RWPE1 (cell line): ENCODE data around the gene TMEM30B.

Experiments used
- CTCF ChIA-PET: fragments of 350-600 bp; sonication (Branson Sonifier 250); formaldehyde crosslinking; extraction: SDS; loops from one replicate; lab custom pipeline; 2021; lab: Yijun Ruan, JAX
- POLR2A ChIA-PET: fragments of 400-600 bp; formaldehyde crosslinking; extraction: SDS; loops from one replicate; lab custom pipeline; 2020; ENCODE audit warnings: antibody characterized with exemption; ENCODE audit not compliant: low non-redundant PET; lab: Yijun Ruan, JAX
- DNase-seq: peaks from one replicate; pipeline ENCODE4 v3.0.0; 2012; ENCODE audit warnings: low spot score
- H3K27ac ChIP-seq: fragments of 450-650 bp; 2 replicates; pipeline ENCODE4 v1.5.1; 2017
- TF ChIP-seq, protein P1 (sequence below): fragments of 450-650 bp; conservative IDR thresholded peaks from 2 replicates; pipeline ENCODE4 v1.5.1; 2017; ENCODE audit warnings: low read depth, mild to moderate bottlenecking

The TMEM30B gene

DNA sequence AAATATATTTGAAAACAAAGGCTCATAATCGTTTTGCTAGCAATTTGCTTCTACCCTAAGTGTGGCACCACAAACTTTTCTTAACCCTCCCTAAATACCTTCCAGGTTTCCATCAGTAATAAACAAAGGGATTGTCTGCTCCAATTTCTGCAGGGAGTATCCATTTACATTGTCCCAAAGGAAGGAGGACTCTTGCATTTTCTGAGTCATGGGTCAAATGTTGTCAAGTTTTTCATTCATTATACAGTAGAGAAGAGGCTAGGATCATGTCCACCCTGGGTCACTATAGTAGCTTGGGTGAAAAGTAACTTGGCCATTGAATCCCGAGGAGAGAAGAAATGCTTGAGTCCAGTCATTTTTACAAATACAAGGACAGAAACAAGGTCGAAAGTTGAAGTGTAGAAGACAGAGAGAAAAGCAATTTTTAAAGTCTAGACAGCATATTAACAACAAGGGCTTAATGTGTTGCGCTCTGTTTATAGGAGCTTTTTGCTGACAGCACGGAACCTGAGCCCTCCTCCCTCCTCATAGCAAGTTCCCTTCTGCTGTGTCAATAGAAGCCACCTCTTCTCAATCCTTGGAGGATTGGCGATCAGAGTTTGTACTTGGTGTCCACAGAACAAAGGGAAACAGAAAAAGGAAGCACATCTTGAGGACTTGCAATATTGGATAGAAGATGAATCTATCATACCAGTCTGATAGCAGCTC is 53.1 kb downstream of the TMEM30B start:
- TF ChIP-seq, protein P1, sequence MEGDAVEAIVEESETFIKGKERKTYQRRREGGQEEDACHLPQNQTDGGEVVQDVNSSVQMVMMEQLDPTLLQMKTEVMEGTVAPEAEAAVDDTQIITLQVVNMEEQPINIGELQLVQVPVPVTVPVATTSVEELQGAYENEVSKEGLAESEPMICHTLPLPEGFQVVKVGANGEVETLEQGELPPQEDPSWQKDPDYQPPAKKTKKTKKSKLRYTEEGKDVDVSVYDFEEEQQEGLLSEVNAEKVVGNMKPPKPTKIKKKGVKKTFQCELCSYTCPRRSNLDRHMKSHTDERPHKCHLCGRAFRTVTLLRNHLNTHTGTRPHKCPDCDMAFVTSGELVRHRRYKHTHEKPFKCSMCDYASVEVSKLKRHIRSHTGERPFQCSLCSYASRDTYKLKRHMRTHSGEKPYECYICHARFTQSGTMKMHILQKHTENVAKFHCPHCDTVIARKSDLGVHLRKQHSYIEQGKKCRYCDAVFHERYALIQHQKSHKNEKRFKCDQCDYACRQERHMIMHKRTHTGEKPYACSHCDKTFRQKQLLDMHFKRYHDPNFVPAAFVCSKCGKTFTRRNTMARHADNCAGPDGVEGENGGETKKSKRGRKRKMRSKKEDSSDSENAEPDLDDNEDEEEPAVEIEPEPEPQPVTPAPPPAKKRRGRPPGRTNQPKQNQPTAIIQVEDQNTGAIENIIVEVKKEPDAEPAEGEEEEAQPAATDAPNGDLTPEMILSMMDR, result no peak
- no peak for DNase-seq
- no peak overlapping the region for H3K27ac ChIP-seq
- ChIA-PET POLR2A (no interaction called here), CTCF (no interaction called here)
